ENCODE results near the gene LRRC58.

The LRRC58 gene

DNA sequence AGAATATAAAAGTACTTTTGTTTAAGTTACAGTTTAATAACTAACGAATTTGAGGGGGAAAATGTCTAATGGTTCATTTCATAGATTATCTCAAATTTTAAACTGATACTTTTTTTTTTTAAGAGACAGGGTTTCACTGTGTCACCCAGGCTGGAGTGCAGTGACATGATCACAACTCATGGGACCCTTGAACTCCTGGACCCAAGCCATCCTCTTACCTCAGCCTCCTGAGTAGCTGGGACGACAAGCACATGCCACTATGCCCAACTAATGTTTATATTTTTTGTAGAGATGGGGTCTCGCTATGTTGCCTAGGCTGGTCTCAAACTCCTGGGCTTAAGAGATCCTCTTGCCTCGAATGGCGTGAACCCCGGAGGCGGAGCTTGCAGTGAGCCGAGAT is 16.5 kb downstream of the LRRC58 start:
- Histone ChIP-seq H4K8ac (ENCODE audit: low read depth, low read length) (no peak overlapping the region), H3K23ac (ENCODE audit: low read depth, low read length, poor library complexity) (no peak overlapping the region), H2AK5ac (ENCODE audit: low read depth, low read length) (no peak overlapping the region), H3K79me1 (ENCODE audit: low read depth, low read length) (no peaks in the 10 kb centered on the region), H2AFZ (ENCODE audit: low read length) (no peak overlapping the region), H3K4ac (ENCODE audit: low read length) (no peak overlapping the region), H2BK5ac (ENCODE audit: low read length) (no peak overlapping the region), H3K27me3 (ENCODE audit: control insufficient read depth in 3 of 3, insufficient read depth in 3 of 3, low read depth in 1 of 3, low read length in 3 of 3) (no peaks in the 10 kb centered on the region), H3K27ac (replicated peaks; ENCODE audit: low read length) (no peak overlapping the region), H3K4me2 (ENCODE audit: insufficient read depth, low read length, poor library complexity, severe bottlenecking) (no peak overlapping the region), H3K36me3 (replicated peaks in 1 of 2; ENCODE audit: control insufficient read depth in 2 of 2, insufficient read depth in 2 of 2, low read length in 2 of 2) (peaks cover 7 to 86% of the 10 kb centered on the region in 2 donors), H2BK15ac (ENCODE audit: low read length) (no peak overlapping the region), H2BK12ac (ENCODE audit: low read length) (no peak overlapping the region), H3K14ac (ENCODE audit: low read length) (no peak overlapping the region), H3K18ac (ENCODE audit: low read length) (no peak overlapping the region), H3K4me1 (ENCODE audit: control insufficient read depth in 2 of 2, insufficient read depth in 1 of 2, low read depth in 1 of 2, low read length in 2 of 2) (no peaks in the 10 kb centered on the region), H3K9ac (ENCODE audit: low read depth, low read length, poor library complexity) (no peak overlapping the region), H3K4me3 (ENCODE audit: low read length in 2 of 2) (no peak overlapping the region), H4K91ac (ENCODE audit: low read depth, low read length, poor library complexity) (no peak overlapping the region), H2BK120ac (ENCODE audit: low read depth, low read length) (no peak overlapping the region), H3K9me3 (replicated peaks in 1 of 2; ENCODE audit: control insufficient read depth in 2 of 2, insufficient read depth in 1 of 2, low read depth in 1 of 2, low read length in 2 of 2) (peaks cover 0 to 2% of the 10 kb centered on the region in 2 donors)
- DNase-seq (ENCODE audit: low spot score): no peak
- WGBS, 2 donors (ENCODE audit: extremely low coverage in 2 of 2, insufficient read length in 2 of 2, insufficient replicate concordance in 1 of 2): no CpG with 5 or more reads among the region's 8 CpGs

DNA sequence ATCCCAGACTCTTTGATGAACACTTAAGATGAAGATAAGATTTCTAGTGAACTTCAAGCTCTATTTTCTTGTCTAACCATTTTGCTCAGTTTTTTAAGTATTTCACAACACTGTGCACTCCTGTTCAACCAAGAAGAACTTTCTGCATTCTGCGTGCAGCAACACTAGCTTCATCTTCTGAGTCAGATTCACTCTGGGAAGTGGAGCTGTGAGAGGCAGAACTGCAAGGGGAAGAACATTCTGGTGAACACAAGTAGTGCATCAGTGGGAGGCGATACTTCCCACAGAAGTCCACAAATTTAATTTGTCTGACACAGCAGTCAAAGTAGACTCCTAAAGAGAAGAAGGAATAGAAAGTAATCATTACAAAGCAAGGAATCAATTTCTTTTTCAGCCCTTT is 18.1 kb downstream of the LRRC58 start:
- Histone ChIP-seq H2AFZ (ENCODE audit: low read length) (no peak overlapping the region), H4K8ac (ENCODE audit: low read depth, low read length) (no peak overlapping the region), H3K27me3 (ENCODE audit: control insufficient read depth in 3 of 3, insufficient read depth in 3 of 3, low read depth in 1 of 3, low read length in 3 of 3) (no peaks in the 10 kb centered on the region), H3K18ac (ENCODE audit: low read length) (no peak overlapping the region), H3K4me1 (ENCODE audit: control insufficient read depth in 2 of 2, insufficient read depth in 1 of 2, low read depth in 1 of 2, low read length in 2 of 2) (no peaks in the 10 kb centered on the region), H3K9ac (ENCODE audit: low read depth, low read length, poor library complexity) (no peak overlapping the region), H2BK15ac (ENCODE audit: low read length) (no peak overlapping the region), H2BK120ac (ENCODE audit: low read depth, low read length) (no peak overlapping the region), H2BK5ac (ENCODE audit: low read length) (no peak overlapping the region), H2BK12ac (ENCODE audit: low read length) (no peak overlapping the region), H3K9me3 (replicated peaks in 1 of 2; ENCODE audit: control insufficient read depth in 2 of 2, insufficient read depth in 1 of 2, low read depth in 1 of 2, low read length in 2 of 2) (peaks cover 0 to 2% of the 10 kb centered on the region in 2 donors), H3K23ac (ENCODE audit: low read depth, low read length, poor library complexity) (no peak overlapping the region), H4K91ac (ENCODE audit: low read depth, low read length, poor library complexity) (no peak overlapping the region), H3K4me3 (ENCODE audit: low read length in 2 of 2) (no peak overlapping the region), H3K36me3 (replicated peaks in 1 of 2; ENCODE audit: control insufficient read depth in 2 of 2, insufficient read depth in 2 of 2, low read length in 2 of 2) (peaks cover 7 to 88% of the 10 kb centered on the region in 2 donors), H3K79me1 (ENCODE audit: low read depth, low read length) (no peaks in the 10 kb centered on the region), H3K27ac (replicated peaks; ENCODE audit: low read length) (no peak overlapping the region), H3K4ac (ENCODE audit: low read length) (no peak overlapping the region), H3K4me2 (ENCODE audit: insufficient read depth, low read length, poor library complexity, severe bottlenecking) (no peak overlapping the region), H3K14ac (ENCODE audit: low read length) (no peak overlapping the region), H2AK5ac (ENCODE audit: low read depth, low read length) (no peak overlapping the region)
- WGBS, 2 donors (ENCODE audit: extremely low coverage in 2 of 2, insufficient read length in 2 of 2, insufficient replicate concordance in 1 of 2): no CpG with 5 or more reads among the region's 2 CpGs
- DNase-seq (ENCODE audit: low spot score): no peak

DNA sequence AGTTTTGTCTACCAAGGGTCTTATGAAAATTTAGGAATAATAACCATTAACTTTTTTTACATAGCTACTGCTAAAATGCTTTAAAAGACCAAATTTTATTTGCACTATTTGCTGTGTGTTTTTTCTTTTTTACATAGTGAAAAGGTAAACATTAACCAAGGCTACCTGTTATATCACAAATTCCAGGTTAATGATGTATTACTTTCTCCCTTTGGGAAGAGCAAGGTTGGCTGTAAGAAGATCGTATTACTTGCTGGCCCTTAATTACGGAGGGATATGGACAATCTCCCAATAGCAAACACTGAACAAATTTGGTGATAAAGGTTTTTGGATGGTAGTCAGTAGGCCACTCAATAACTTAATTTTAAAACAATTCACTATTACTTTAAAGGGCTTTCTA is 22.4 kb downstream of the LRRC58 start:
- Histone ChIP-seq H2BK120ac (ENCODE audit: low read depth, low read length) (no peak overlapping the region), H3K18ac (ENCODE audit: low read length) (no peak overlapping the region), H3K23ac (ENCODE audit: low read depth, low read length, poor library complexity) (no peak overlapping the region), H3K4ac (ENCODE audit: low read length) (no peak overlapping the region), H3K9ac (ENCODE audit: low read depth, low read length, poor library complexity) (no peak overlapping the region), H2BK5ac (ENCODE audit: low read length) (no peak overlapping the region), H2AK5ac (ENCODE audit: low read depth, low read length) (no peak overlapping the region), H3K4me2 (ENCODE audit: insufficient read depth, low read length, poor library complexity, severe bottlenecking) (no peak overlapping the region), H3K79me1 (ENCODE audit: low read depth, low read length) (no peaks in the 10 kb centered on the region), H2BK15ac (ENCODE audit: low read length) (no peak overlapping the region), H3K27ac (replicated peaks; ENCODE audit: low read length) (no peak overlapping the region), H4K91ac (ENCODE audit: low read depth, low read length, poor library complexity) (no peak overlapping the region), H3K4me1 (ENCODE audit: control insufficient read depth in 2 of 2, insufficient read depth in 1 of 2, low read depth in 1 of 2, low read length in 2 of 2) (no peaks in the 10 kb centered on the region), H3K14ac (ENCODE audit: low read length) (no peak overlapping the region), H4K8ac (ENCODE audit: low read depth, low read length) (no peak overlapping the region), H3K9me3 (replicated peaks in 1 of 2; ENCODE audit: control insufficient read depth in 2 of 2, insufficient read depth in 1 of 2, low read depth in 1 of 2, low read length in 2 of 2) (peaks cover 0 to 2% of the 10 kb centered on the region in 2 donors), H3K4me3 (ENCODE audit: low read length in 2 of 2) (no peak overlapping the region), H2AFZ (ENCODE audit: low read length) (no peak overlapping the region), H3K36me3 (replicated peaks in 1 of 2; ENCODE audit: control insufficient read depth in 2 of 2, insufficient read depth in 2 of 2, low read length in 2 of 2) (peaks cover 7 to 77% of the 10 kb centered on the region in 2 donors), H3K27me3 (ENCODE audit: control insufficient read depth in 3 of 3, insufficient read depth in 3 of 3, low read depth in 1 of 3, low read length in 3 of 3) (no peaks in the 10 kb centered on the region), H2BK12ac (ENCODE audit: low read length) (no peak overlapping the region)
- WGBS, 2 donors (ENCODE audit: extremely low coverage in 2 of 2, insufficient read length in 2 of 2, insufficient replicate concordance in 1 of 2): no CpG with 5 or more reads among the region's 2 CpGs
- no peak for DNase-seq (ENCODE audit: low spot score)

DNA sequence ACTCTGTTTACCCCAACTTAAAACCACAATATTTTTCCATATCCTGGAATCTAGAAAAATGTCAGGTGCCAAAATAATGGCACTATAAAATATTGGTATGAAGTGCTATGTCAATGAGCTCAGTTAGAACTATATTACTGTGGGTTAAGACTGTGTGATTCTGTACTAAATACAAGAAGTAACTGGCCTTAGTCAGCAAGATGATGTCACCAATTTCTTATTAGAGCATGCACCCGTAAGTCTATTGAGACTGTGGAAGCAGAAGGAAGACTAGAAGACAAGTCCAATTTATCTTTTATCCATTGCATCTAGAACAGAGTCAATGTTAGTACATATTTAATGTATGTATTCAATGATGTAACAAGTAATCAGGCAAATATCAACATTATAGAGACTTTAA is 25.0 kb downstream of the LRRC58 start:
- Histone ChIP-seq H4K91ac (ENCODE audit: low read depth, low read length, poor library complexity) (no peak overlapping the region), H3K36me3 (replicated peaks in 1 of 2; ENCODE audit: control insufficient read depth in 2 of 2, insufficient read depth in 2 of 2, low read length in 2 of 2) (peaks cover 2 to 51% of the 10 kb centered on the region in 2 donors), H4K8ac (ENCODE audit: low read depth, low read length) (no peak overlapping the region), H3K23ac (ENCODE audit: low read depth, low read length, poor library complexity) (no peak overlapping the region), H3K4me3 (ENCODE audit: low read length in 2 of 2) (no peak overlapping the region), H2BK12ac (ENCODE audit: low read length) (no peak overlapping the region), H2BK15ac (ENCODE audit: low read length) (no peak overlapping the region), H3K27ac (replicated peaks; ENCODE audit: low read length) (no peak overlapping the region), H3K9ac (ENCODE audit: low read depth, low read length, poor library complexity) (no peak overlapping the region), H2BK5ac (ENCODE audit: low read length) (no peak overlapping the region), H3K4me2 (ENCODE audit: insufficient read depth, low read length, poor library complexity, severe bottlenecking) (no peak overlapping the region), H2AFZ (ENCODE audit: low read length) (no peak overlapping the region), H3K27me3 (ENCODE audit: control insufficient read depth in 3 of 3, insufficient read depth in 3 of 3, low read depth in 1 of 3, low read length in 3 of 3) (no peaks in the 10 kb centered on the region), H3K18ac (ENCODE audit: low read length) (no peak overlapping the region), H3K14ac (ENCODE audit: low read length) (no peak overlapping the region), H2BK120ac (ENCODE audit: low read depth, low read length) (no peak overlapping the region), H3K9me3 (replicated peaks in 1 of 2; ENCODE audit: control insufficient read depth in 2 of 2, insufficient read depth in 1 of 2, low read depth in 1 of 2, low read length in 2 of 2) (no peaks in the 10 kb centered on the region), H3K4ac (ENCODE audit: low read length) (no peak overlapping the region), H3K4me1 (ENCODE audit: control insufficient read depth in 2 of 2, insufficient read depth in 1 of 2, low read depth in 1 of 2, low read length in 2 of 2) (no peaks in the 10 kb centered on the region), H3K79me1 (ENCODE audit: low read depth, low read length) (no peaks in the 10 kb centered on the region), H2AK5ac (ENCODE audit: low read depth, low read length) (no peak overlapping the region)
- DNase-seq (ENCODE audit: low spot score): no peak
- WGBS, 2 donors (ENCODE audit: extremely low coverage in 2 of 2, insufficient read length in 2 of 2, insufficient replicate concordance in 1 of 2): no CpG with 5 or more reads among the region's 1 CpG
